ENCODE measurements around the gene CAMK2B.

Gene CAMK2B

DNA sequence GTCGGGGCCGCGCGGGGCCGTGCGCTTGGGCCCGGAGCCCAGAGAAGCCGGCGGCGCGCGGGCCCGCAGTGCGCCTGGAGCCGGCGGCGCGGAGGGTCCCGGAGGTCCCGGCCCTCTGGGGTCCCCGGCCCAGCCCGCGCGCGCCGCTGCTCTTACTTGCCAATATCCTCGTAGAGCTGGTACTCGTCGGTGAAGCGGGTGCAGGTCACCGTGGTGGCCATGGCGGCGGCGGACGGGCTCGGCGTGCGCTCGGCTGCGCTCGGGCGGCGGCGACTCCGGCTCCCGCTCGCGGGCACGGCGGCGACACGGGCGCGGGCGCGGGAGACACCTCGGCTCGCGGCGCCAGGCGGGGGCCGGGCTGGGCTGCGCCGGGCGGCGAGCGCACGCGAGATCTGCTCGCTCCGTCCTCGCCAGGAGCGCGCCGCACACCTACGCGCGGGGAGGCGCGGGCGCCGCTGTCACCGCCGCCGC is at the start of gene CAMK2B:
CAMK2B (minus strand) TSS at position 394 of the 471 bp plus-strand sequence; CDS start at position 221, 173 bp downstream.
- no peak for DNase-seq

DNA sequence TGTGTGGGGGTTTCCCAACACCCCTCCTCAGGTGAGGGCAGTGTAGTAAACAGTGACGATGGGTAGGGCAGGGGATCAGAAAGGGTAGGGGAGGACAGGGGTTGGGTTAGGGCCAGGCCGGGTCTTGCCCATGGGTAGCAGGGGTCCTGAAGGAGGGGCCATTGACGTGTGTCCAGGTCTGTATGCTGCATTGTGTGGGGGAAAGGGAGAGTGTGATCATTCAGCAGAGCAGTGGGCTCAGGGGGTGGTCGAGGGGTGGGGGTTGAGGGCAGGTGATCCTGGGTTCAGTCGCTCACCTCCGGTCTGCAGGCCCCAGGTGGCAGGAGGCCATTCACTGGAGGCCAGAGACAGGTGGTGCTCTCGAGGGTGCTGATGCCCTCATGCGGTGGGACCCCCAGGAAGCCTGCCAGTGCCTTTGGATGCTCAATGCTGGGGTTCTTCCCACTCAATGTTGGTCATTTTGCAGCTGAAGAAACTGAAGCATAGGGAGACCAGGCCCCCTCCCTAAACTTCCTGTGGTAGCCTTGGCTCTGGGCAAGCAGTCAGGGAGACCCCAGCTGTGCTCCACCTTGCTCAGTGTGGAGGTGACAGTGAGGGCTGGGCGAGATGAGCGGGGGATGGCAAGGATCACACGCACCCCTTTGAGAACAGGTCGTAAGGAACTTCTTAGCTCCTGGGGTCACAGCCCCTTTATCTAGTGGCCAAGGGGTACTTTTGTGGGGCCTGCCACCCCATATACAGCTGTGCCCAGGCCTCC is 48.8 kb upstream of the CAMK2B start:
- no peak for DNase-seq

DNA sequence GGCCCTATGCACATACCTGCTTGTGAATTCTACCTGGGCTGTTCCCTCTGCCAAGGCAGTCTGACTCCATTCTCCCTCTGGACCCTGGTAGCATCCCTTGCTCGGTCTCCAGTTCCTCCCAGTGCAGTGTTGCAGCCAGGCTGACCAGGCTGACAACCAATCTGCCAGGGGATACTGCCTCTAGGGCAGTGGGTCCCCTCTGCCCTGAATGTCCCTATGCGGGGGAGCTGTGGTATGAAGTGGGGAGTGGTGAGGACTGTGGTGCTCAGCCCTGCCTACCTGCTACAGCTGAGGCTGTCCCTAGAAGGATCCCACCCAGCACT is 48.0 kb upstream of the CAMK2B start:
- no peak for DNase-seq

DNA sequence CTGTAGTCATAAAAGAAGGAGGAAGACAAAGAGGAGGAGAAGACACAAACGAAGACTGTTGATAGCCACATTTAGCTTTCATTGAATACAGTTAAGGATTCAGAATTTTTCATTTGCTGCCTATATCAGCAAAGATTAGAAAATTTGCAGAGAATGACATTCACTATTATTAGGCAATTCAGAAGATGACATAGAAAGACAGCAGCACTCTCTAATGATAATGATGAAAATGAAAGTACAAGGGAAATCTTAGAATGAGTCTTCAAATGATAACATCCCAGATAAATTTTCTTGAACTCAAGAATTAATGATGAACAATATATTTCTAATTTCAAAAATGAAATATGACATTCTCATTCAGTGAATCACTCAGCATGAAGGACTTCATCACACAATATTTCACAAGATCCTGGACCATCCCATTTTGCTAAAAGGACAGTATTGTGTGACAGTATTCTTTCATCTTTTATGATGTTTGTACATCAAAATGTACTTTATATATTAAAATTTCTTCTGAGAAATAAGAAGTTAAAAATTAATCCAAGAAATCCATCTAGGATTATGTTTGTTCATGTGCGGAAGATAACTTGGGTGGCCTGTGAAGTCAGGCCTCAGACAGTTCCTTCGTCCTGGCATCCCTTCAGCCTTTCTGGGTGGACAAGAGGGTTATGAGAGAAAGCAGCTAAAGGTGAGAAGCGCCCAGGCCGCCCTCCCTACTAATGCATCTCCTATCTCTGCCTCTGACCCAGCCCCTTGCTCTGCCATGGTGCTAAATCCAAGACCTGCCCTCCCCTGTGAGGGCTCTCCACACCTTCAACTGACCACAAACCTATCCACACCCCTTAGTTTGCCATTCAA is 47.4 kb upstream of the CAMK2B start:
- DNase-seq = no peak

DNA sequence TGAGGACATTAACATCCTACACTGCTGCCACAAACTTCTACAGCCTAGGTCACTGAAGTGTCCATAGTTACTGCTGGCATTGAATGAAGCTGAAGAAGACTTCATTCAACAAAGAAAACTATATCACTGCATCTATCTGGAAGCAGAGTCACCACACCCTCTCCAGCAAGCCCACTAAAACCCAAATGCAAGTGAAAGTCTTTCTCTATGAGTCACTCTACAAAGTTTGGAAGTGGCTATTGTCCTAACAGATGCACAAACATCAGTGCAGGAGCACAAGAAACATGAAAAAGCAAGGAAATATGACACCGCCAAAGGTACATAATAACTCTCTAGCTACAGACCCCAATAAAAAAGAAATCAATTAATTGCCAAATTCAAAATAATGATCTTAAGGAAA is 43.5 kb upstream of the CAMK2B start:
- no peak for DNase-seq

DNA sequence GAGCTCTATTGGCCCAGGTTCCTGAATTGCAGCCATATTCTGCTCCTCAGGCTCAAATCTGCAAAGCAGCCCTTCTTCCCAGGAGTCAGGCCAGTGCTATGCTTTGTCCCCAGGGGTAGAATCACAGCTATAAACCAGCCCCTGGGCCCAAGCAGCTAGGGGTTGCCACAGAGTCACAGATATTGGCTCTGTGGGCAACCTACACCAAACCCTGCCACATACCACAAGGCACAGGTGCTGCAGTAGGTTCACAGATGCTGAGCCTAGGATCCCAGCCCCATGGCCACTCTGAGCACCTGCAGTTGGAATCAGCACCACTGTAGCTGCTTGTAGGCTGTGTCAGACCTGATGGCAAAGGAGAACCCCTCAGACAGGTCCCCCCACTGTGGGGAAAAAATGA is 43.1 kb upstream of the CAMK2B start:
- no peak for DNase-seq

DNA sequence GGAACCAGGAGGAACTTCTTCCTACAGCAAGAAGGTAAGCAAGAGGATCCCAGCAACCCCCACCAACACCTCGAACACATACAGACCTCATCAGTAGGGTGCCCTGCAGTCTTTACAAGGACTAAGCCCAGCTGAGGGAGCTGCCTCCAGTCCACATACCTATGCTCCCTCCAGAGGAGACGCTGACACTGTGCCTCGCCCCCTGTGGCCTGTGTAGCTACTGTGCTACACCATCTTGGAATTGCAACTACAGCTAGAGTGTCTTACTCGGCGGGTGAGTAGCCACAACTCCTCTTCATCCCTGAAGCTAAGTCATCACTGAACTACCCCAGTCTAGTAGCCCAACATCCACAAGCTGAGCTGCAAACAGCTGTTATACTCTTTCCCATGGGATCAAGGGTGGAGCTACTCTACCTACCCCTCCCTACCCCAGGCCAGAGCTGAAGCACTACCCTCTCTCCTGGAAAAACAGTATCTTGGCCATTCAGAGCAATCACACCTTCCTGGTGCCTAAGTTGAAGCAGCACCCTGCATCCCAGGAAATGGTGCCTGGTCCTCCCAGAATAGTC is 42.2 kb upstream of the CAMK2B start:
- DNase-seq = no peak

DNA sequence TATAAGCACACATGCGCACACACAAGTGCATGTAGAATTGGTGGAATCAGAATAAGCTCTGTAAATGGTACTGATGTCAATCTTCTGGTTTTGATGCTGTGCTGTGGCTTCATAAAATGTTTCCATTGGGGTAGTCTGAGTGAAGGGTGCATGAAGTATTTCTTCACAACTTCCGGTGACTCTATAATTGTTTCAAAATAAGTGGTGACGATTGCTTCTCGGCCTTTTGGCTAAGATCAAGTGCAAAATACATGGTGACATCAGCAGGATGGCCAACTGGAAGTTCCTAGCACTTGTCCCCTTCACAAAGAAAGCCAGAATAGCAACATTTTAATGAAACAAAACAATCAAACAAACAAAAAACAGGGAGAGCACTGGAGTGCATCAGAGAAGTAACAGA is 41.6 kb upstream of the CAMK2B start:
- no peak for DNase-seq

DNA sequence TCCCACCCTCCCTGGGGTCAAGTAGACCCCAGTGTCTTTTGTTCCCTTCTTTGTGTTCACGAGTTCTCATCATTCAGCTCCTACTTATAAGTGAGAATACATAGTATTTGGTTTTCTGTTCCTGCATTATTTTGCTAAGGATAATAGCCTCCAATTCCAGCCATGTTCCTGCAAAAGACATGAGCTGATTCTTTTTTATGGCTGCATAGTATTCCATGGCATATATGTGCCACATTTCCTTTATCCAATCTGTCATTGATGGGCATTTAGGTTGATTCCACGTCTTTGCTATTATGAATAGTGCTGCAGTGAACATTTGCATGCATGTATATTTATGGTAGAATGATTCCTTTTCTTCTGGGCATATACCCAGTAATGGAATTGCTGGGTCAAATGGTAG is 28.3 kb upstream of the CAMK2B start:
- no peak for DNase-seq

DNA sequence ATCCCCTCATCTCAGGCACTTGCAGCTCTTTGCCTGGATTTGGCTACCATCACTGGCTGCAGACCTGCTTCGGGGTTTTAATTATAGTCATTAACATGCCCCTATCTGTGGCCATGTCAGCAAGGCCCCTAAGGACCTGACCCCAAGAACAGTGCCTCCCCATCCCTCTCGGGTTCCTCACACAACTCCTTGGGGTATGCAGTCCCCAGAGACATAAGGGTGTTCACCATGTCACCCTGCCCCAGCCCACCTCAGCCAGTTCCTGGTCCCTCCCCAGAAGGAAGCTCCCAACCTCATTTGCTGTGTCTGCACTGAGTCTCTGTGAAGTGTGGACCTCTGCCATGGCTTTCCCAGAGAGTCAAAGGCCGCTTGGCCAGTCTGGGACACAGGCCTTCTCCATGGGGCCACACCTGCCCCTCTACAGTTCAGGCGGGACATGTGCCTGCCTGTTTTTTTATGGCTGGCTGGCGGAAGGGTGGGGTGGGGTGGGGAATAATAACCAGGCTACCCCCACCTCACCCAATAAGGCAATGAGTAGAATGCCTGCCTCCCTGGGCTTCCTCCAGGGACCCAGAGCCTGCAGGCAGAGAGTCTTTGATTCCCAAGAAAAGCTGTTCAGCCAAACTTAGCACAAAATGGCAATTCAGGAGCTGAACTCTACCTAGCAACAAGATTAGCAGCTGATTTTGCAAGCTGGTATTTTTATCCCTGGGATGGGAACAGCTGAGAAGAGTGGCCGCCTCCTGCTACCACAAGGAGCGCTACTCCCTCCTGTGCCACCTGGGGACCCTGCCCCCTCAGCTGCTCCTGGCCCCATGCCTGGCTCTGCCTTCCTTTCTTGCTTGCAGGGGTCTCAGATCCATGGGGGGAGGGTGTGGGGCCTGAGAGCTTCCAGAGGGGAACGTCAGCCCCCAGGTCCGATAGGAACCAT is 23.7 kb upstream of the CAMK2B start:
- DNase-seq = no peak

DNA sequence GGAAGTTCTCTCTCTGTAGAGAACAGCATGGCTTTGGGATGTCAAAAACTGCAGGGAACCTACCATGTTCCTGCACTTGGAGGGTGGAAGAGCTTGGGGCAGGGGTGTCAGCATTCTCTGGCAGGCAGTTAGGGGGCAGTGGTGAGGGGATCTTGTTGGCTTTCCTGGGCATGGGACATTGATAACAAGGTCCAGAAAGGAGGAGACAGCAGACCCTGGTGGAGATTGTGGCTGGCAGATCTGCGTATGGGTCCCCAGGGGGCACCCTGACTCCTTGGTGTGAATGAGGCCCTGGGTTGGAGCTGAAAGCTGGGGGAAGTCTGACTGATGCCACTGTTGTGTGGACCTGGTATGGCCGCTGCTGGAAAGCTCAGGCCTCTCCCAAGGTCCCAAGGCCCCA is 22.9 kb upstream of the CAMK2B start:
- DNase-seq = no peak

DNA sequence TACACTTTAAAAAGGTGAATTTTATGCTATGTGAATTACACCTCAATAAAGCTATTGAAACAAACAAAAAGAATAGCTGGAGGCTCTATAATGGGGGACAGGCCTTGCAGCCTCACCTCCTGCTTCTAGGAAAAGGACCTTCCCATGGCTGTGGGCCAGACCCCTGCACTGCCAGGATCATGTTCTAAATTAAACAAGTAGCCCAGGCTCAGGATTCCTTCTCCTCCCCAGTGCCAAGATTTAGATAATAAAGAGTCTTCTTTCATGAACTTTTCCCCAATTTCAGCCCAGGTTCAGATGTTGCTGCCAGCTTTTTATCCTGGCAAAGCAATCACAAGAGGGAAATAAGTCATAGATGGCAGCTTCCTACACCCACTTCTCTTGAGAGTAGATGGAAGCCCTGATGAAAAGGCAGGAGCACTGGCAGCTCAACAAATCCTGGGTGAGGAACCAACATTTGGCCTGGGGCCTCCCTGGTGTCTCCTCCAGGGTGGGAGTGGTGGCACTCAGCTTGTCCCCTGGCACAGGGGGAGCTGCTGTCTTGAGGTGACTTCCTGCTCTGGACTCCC is 22.2 kb upstream of the CAMK2B start:
- no peak for DNase-seq

DNA sequence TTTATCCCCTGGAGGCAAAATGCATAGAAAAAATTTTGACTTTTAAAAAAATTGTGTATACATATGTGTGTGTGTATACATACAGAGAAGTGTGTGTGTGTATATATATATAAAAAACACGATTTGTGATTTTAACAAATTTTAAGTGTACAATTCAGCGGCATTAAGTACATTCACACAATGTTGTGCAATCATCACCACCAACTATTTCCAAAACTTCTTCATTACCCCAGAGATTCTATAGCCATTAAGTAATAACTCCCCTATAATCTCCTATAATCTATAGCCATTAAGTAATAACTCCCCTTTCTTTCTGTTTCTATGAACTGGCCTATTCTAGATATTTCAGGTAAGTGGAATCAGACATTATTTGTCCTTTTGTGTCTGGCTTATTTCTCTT is 20.7 kb upstream of the CAMK2B start:
- no peak for DNase-seq

DNA sequence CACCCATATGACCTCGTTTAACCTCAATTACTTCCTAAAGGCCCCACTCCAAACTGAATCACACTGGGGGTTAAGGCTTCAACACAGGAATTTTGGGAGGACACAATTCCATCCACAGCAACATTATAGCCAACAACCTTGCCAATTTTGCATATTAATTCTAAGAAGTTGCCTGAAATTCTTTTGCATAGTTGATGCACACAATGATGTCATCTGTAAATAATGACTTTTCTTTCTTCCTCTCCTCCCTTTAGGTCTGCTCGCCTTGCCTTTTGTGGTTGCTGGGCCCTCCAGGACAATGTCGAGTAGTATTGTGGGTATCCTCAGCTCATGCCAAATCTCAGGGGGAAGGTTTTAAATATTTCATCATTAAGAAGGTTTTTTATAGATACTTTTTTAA is 16.0 kb upstream of the CAMK2B start:
- no peak for DNase-seq

DNA sequence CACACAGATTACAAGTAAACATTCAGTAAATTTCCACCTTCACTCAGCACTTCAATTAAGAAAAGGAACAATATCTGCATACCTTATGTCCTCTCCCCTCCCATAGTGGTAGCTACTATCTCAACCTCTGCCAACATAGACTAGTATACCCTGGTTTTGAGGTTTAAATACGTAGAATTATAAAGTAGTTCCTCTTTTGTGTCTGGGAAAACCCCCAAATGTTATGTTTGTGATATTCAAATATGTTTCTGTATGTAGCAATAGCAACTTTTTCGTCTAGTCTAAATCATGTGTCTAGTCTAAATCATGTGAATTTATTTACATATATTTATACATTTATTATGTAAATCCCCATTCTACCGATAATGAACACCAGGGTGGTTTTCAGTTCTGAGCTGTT is 13.2 kb upstream of the CAMK2B start:
- no peak for DNase-seq

DNA sequence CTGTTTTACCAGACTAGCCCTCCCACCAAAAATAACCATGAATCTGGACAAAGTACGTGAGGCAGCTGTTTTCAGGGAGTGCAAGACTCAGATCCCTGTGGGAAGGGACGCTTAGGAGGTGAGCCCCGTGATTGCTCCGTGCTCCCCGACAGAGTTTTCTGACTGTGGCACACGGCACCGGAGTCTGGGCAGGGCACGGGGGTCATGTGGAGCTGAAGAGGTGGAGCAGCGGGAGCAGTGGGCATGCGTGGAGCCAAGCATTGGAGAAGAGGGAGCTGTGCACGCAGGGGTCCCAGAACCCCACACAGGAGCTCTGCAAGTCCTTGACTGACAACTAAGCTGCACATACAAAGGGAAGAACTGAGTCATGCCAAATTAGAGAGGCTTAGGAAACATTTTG is 11.1 kb upstream of the CAMK2B start:
- no peak for DNase-seq

DNA sequence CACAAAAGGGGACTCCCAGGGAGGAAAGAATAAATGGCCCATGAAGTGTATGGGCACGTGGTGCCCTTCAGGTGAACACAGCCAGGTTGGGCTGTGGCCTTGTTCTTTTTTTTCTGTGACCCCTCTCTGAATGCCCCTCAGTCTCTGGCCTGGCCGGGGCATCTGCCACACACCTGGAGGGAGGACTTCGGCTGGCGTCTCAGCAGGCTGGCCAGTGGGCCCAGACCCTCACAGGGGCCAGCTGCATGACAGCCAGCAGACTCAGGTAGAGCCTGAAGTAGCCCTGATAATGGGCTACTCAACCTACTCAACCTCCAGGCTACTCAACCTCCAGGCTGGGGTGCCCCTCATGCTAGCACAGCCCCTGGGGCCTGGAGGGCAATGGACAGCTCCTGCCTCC is 9.8 kb upstream of the CAMK2B start:
- no peak for DNase-seq

DNA sequence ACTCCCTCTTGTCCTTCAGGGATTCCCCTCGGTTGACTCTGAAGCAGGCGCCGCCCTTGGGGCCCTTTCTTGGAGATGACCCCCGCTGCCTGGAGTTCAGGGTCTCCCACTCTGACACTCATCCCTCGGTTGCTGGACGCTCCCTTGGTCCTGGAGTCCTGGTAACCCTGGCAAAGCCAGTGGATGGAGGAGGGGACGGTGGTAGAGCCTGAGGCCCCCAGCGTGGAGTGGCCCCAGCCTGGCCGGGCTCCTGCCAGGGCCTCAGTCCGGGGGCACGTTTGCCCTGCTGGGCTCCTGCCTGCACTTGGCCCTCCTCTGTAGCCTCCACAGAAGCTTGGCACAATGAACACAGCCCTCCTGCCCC is 9.3 kb upstream of the CAMK2B start:
- no peak for DNase-seq

DNA sequence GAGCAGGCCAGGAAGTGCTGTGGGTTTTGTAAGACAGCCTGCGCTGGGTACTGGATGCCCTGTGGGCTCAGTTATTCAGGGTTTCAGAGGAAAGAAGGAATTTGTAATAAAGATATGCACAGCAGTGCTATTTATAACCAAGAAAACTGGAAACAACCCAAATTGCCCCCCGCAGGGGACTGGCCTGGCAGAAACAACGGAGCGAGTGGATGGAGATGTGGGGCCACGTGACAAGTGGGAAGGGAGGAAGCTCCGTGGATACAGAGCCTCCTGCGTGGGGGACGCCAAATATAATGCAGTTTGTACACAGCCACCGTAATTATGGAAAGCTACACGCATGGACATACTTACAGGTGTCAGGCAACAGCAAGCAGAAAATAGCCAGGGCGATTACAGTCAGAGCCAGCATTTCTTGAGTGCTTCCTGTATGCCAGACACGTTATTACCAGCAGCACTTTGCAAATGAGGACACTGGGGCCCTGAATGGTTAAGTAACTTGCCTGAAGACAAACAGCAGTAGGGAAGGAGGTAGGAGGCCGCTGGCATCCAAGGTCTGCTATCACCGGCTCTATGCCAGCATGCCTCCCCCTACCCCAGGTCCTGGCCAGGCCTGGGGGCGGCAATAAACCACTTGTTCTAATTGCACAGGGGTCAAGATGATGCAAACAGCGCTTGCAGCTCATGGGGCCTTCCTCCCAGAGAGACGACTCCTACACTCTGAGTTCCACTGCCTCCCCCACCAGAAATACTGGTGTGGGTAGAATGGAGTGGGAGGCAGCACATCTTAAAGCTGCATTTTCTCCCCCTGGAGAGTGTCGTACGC is 8.7 kb upstream of the CAMK2B start:
- DNase-seq = no peak

DNA sequence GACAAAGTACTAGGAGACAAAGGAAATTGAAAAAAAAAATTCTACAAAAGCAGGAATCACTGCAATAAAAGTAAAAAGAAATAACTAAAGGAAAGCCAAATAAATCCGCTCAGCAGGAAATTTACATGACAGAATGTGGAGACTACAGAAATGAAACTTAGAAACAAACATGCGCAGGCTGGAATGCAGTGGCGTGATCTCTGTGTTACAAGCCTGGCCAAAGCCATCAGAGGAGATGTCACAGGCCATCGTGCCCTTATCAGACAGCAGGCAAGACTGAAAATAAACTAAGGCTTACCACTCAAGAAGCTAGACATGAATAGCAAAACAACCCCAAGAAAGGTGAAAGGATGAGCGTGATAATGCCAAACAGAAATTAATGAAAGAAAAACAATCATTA is 6.3 kb upstream of the CAMK2B start:
- no peak for DNase-seq

DNA sequence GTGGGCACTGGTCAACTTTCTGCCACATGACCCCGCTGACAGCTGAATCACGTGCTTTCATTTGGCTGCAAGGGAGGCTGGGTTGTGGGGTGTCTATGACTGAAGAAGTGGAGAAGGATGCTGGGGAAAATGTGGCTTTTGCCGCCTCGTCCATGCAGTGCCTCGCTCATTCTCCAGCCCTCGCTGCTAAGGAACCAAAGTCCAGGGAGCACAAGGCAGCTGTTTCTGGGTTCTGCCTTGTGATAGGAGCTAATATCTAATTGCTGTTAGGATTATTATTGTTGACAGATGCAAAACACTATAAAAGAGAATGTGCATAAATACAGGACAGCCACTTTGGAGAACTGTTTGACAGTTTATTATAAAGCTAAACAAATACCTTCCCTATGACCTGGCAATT is 4.9 kb upstream of the CAMK2B start:
- DNase-seq = no peak

DNA sequence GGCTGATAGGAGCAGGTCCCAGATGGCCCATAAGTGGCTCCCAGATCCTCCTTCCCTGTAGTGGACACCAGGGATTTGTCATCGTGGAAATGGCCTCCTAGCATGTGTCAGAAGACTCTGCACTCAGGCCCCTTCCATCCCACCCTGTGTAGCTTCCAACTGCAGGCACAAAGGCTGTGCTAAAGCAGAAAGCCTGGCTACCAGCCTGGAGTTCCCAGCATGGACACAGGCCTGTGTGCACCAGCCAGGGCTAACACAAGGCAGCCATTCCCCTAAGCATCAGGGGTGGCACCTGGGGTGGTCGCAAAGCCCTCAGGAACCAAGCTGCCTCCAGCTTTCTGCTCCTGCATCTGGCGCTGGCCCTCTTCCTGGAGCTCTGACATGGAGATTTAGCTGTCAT is 4.5 kb upstream of the CAMK2B start:
- no peak for DNase-seq
